Thyroid gland (tissue), 4 donors: ENCODE results near the gene IZUMO4.

Experiments
- POLR2A ChIP-seq, 2 donors: fragments of 450-650 bp; IDR thresholded peaks; one replicate each; pipeline ENCODE4 v1.6.1; 2017; ENCODE audit warnings: antibody characterized with exemption in 2 of 2, mild to moderate bottlenecking in 2 of 2, moderate library complexity in 1 of 2
- TF ChIP-seq, protein P1 (sequence below), 6 experiments: fragments of 200-600 bp in 3 of 6; fragments of 450-650 bp in 3 of 6; sonication (generic) in 3 of 6; IDR thresholded peaks; one replicate each; pipeline ENCODE4 v1.5.1; 2016 to 2019; ENCODE audit warnings: antibody characterized with exemption in 6 of 6, mild to moderate bottlenecking in 2 of 6, inconsistent platforms in 1 of 6, moderate library complexity in 1 of 6

DNA sequence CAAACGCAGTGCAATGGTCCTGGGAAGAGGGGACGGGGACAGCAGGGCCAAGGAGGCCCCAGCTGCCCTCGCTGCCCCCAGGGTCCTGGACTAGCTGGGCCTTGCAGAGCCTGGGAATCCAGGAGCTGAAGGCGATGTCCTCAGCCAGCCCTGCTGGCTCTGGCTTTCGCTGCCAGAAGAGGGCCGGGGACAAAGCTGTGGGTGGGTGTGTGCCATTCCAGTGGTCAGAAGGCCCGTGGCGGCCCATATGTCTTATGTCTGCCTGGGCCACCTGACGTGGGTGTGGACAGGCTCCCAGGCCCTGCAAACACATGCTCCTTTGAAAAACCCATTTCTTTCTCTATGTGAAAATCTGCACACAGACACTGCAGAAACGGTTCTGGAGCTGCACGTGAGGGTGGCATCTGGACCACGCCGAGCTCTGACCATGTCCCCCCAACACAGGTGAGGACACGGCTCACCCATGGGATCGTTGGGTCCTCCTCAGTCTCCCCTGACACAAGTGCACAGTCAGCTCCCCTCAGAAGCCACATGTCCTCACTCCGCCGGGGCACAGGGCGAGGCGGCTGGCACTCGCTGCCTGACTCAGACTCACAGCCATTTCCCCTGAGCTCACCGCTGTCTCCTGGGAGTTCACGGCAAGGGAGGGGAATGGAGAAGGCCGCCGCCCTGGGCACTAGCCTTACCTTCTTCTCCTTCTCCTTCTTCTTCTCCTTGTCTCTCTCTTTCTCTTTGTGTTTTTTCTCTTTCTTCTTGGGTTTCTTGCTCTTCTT is 16.9 kb downstream of the IZUMO4 start:
- no peak for TF ChIP-seq POLR2A (IDR thresholded peaks at IDR 0.05)
- TF ChIP-seq, protein P1, sequence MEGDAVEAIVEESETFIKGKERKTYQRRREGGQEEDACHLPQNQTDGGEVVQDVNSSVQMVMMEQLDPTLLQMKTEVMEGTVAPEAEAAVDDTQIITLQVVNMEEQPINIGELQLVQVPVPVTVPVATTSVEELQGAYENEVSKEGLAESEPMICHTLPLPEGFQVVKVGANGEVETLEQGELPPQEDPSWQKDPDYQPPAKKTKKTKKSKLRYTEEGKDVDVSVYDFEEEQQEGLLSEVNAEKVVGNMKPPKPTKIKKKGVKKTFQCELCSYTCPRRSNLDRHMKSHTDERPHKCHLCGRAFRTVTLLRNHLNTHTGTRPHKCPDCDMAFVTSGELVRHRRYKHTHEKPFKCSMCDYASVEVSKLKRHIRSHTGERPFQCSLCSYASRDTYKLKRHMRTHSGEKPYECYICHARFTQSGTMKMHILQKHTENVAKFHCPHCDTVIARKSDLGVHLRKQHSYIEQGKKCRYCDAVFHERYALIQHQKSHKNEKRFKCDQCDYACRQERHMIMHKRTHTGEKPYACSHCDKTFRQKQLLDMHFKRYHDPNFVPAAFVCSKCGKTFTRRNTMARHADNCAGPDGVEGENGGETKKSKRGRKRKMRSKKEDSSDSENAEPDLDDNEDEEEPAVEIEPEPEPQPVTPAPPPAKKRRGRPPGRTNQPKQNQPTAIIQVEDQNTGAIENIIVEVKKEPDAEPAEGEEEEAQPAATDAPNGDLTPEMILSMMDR (IDR thresholded peaks at IDR 0.05) = no peak
